Activated CD8-positive, alpha-beta T cell treated with anti-CD3 and anti-CD28 coated beads for 36 hours (primary cell): ENCODE measurements around the gene VPS37D. TPM values are rescaled to one million over a fixed set of nuclear protein-coding genes. Genes with fewer than 3 reads are reported as not detected.
A peak's percentile ranks its signal among the peaks of the same experiment; 100 is the strongest.

Experiments
- ATAC-seq: fragments of 200-7000 bp; cut with Tn5 transposase; one replicate; pipeline ENCODE4 v1.10.0; 2021; ENCODE audit warnings: mild to moderate bottlenecking, moderate library complexity
- CTCF ChIA-PET: fragments of 350-600 bp; sonication (Branson Sonifier 250); formaldehyde crosslinking; loops from one replicate; lab custom pipeline; 2021; ENCODE audit warnings: antibody characterized with exemption; lab: Charles Lee
- POLR2A ChIA-PET: fragments of 350-600 bp; sonication (Branson Sonifier 250); formaldehyde crosslinking; loops from one replicate; lab custom pipeline; 2021; ENCODE audit warnings: antibody characterized with exemption; lab: Charles Lee
- DNase-seq: peaks from one replicate; pipeline ENCODE4 v3.0.0-alpha.2; 2020
- H3K27ac Mint-ChIP-seq: one replicate; pipeline ENCODE4 v1.8.0; 2021; ENCODE audit warnings: mild to moderate bottlenecking, mixed read lengths
- H3K27me3 Mint-ChIP-seq: one replicate; pipeline ENCODE4 v1.8.0; 2021; ENCODE audit warnings: mixed read lengths
- H3K36me3 Mint-ChIP-seq: one replicate; pipeline ENCODE4 v1.8.0; 2021; ENCODE audit warnings: low read depth, mixed read lengths
- H3K4me1 Mint-ChIP-seq: one replicate; pipeline ENCODE4 v1.8.0; 2021; ENCODE audit warnings: low read depth, mixed read lengths
- H3K4me3 Mint-ChIP-seq: one replicate; pipeline ENCODE4 v1.8.0; 2021; ENCODE audit warnings: mild to moderate bottlenecking, moderate library complexity, mixed read lengths
- H3K9me3 Mint-ChIP-seq: one replicate; pipeline ENCODE4 v1.8.0; 2021; ENCODE audit warnings: mixed read lengths
- intact Hi-C: fragments of 100-400 bp; cut with micrococcal nuclease; formaldehyde crosslinking; loops from one replicate; pipeline ENCODE4 v1.10.0; 2022
- total RNA-seq, 2 experiments: library from RNA; stranded (reverse); gene quantifications; one replicate each; pipeline ENCODE4 v1.2.3, GENCODE V29; 2021
- TF ChIP-seq, protein P1 (sequence below): fragments of 200-600 bp; IDR thresholded peaks from one replicate; pipeline ENCODE4 v1.8.0; 2022; ENCODE audit warnings: antibody characterized with exemption, mild to moderate bottlenecking

VPS37D gene
- total RNA-seq, 2 experiments from 2014 or later = 0.87 to 1.1 TPM

DNA sequence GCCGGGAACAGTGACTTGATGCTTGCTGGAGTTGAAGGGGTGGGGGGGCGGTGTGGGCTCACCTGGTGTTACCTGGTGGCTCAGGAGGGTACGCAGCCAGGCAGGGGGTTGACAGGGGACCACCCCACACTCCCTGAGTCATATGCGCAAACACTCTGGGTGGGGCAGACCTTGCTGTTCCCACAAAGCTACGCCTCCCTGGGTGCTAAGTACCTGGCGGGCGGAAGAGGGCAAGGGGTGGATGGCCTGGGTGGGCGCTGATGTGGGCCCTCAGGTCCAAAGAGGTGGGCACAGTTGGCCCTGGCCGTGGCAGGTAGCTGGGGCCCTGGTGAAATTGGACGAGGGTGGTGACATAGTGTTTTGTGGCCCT, 37.9 kb downstream of the VPS37D start:
- no peaks in the 10 kb centered on the region for H3K27me3 Mint-ChIP-seq
- peaks cover 6% of the 10 kb centered on the region for H3K36me3 Mint-ChIP-seq
- TF ChIP-seq, protein P1, sequence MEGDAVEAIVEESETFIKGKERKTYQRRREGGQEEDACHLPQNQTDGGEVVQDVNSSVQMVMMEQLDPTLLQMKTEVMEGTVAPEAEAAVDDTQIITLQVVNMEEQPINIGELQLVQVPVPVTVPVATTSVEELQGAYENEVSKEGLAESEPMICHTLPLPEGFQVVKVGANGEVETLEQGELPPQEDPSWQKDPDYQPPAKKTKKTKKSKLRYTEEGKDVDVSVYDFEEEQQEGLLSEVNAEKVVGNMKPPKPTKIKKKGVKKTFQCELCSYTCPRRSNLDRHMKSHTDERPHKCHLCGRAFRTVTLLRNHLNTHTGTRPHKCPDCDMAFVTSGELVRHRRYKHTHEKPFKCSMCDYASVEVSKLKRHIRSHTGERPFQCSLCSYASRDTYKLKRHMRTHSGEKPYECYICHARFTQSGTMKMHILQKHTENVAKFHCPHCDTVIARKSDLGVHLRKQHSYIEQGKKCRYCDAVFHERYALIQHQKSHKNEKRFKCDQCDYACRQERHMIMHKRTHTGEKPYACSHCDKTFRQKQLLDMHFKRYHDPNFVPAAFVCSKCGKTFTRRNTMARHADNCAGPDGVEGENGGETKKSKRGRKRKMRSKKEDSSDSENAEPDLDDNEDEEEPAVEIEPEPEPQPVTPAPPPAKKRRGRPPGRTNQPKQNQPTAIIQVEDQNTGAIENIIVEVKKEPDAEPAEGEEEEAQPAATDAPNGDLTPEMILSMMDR = no peak
- no peak overlapping the region for H3K4me3 Mint-ChIP-seq
- no peak for ATAC-seq
- ChIA-PET POLR2A (interaction anchor here (1.0 to 1.2 kb wide), 2 partner anchors 10 to 30 kb away, joined by 5 read pairs; no protein-coding TSS in a partner anchor), CTCF (interaction anchor here (1.1 to 1.9 kb wide), 4 partner anchors 20 to 99 kb away, joined by 3 to 5 read pairs (median 3); no protein-coding TSS in a partner anchor)
- H3K9me3 Mint-ChIP-seq = no peaks in the 10 kb centered on the region
- H3K27ac Mint-ChIP-seq = no peak overlapping the region
- intact Hi-C loops = no loop called here
- H3K4me1 Mint-ChIP-seq = peaks cover 16% of the 10 kb centered on the region
- no peak for DNase-seq

- intact Hi-C loops = no loop called here
- H3K27ac Mint-ChIP-seq = no peak overlapping the region
- POLR2A ChIA-PET = interaction anchor here (1.0 to 1.2 kb wide), 2 partner anchors 9 to 29 kb away, joined by 5 read pairs; no protein-coding TSS in a partner anchor
- CTCF ChIA-PET = interaction anchor here (1.1 to 1.9 kb wide), 7 partner anchors 10 to 100 kb away, joined by 3 to 5 read pairs (median 4); no protein-coding TSS in a partner anchor
- no peaks in the 10 kb centered on the region for H3K9me3 Mint-ChIP-seq
- H3K36me3 Mint-ChIP-seq = peaks cover 6% of the 10 kb centered on the region
- TF ChIP-seq, protein P1 = no peak
- H3K27me3 Mint-ChIP-seq = no peaks in the 10 kb centered on the region
- peaks cover 16% of the 10 kb centered on the region for H3K4me1 Mint-ChIP-seq
- no peak overlapping the region for H3K4me3 Mint-ChIP-seq
- ATAC-seq (peak; percentile 76), DNase-seq (peak; percentile 55)
Measured at GRCh38 chr7:73706126-73707044, 38.8 kb downstream of the VPS37D start.

DNA sequence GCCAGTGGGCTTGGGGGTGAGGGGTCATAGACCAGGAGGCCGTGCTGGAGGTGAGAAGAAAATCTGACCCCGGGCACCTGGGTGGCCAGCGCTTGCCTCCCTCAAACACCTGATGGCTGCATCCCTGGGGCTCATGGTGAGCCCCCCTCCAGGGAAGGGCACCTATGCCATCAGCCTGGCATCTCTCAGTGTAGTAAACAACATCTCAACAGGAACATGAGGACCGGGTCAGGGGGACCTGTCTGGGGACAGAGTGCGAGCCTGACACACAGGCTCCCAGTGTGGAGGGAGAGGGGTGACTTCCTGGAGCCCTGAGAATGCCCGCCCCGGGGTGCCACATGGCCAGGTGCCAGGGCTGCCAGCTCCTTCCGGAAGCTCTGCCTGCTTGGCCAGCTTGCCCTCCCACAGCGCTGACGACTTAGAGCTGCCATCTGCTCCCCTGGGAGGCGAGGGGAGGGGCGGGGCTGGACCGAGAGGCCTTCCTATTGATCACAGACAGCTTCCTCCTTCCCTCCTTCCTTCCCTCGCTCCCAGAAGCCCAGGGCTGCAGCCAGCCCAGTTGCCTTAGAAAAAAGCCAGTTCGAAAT, 39.5 kb downstream of the VPS37D start:
- POLR2A ChIA-PET = no interaction called here
- Mint-ChIP-seq H3K36me3 (peaks cover 4% of the 10 kb centered on the region), H3K4me3 (no peak overlapping the region), H3K9me3 (no peaks in the 10 kb centered on the region), H3K4me1 (peaks cover 16% of the 10 kb centered on the region), H3K27ac (no peak overlapping the region), H3K27me3 (no peaks in the 10 kb centered on the region)
- intact Hi-C loops = no loop called here
- CTCF ChIA-PET = interaction anchor here (1.0 to 1.5 kb wide), 4 partner anchors 11 to 100 kb away, joined by 3 to 5 read pairs (median 4); no protein-coding TSS in a partner anchor
- DNase-seq = peak; percentile 29
- TF ChIP-seq, protein P1 = no peak
- ATAC-seq = no peak

DNA sequence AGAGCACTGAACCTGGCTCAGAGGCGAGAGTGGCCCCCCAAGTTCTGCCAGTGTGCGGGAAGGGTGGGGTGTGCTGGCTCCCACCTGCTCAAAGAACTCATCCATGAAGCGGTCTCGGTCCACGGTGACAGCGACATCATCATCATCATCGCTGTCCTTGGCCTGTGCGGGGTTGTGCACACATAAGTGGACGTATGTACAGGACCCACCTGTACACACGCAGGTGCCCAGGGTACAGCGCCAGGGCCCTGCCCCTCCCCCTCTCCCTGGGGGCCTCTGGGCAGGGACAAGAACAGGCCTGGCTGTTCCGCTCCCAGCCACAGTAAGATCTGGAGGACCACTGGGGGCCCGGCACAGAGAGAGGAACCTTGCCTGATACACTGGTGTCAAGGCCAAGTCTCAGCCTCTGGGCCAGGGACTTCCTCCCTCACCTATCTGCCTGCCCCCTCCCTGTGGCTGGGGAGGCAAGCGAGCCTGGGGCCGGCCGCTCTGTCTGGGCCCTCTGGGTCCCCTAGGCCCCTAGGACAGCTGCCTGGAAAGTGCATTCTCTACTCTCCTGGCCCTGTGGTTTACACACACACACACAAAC, 41.4 kb downstream of the VPS37D start:
- H3K9me3 Mint-ChIP-seq = no peaks in the 10 kb centered on the region
- TF ChIP-seq, protein P1 = no peak
- intact Hi-C loops = no loop called here
- no peaks in the 10 kb centered on the region for H3K36me3 Mint-ChIP-seq
- peaks cover 18% of the 10 kb centered on the region for H3K4me1 Mint-ChIP-seq
- H3K4me3 Mint-ChIP-seq = no peak overlapping the region
- no peak for ATAC-seq
- no peak for DNase-seq
- H3K27me3 Mint-ChIP-seq = no peaks in the 10 kb centered on the region
- CTCF ChIA-PET = interaction anchor here (0.6 kb wide), 1 partner anchor 29 kb away, joined by 3 read pairs; no protein-coding TSS in a partner anchor
- no peak overlapping the region for H3K27ac Mint-ChIP-seq
- POLR2A ChIA-PET = interaction anchor here (1.3 kb wide), 1 partner anchor 11 kb away, joined by 3 read pairs; no protein-coding TSS in a partner anchor
